ENCODE results near the gene LRRC4B.
"Not testable (repeated sequence)": the region's sequence is repeated elsewhere in the genome, so short reads cannot be mapped to it uniquely, and the experiment has no call there.

DNA sequence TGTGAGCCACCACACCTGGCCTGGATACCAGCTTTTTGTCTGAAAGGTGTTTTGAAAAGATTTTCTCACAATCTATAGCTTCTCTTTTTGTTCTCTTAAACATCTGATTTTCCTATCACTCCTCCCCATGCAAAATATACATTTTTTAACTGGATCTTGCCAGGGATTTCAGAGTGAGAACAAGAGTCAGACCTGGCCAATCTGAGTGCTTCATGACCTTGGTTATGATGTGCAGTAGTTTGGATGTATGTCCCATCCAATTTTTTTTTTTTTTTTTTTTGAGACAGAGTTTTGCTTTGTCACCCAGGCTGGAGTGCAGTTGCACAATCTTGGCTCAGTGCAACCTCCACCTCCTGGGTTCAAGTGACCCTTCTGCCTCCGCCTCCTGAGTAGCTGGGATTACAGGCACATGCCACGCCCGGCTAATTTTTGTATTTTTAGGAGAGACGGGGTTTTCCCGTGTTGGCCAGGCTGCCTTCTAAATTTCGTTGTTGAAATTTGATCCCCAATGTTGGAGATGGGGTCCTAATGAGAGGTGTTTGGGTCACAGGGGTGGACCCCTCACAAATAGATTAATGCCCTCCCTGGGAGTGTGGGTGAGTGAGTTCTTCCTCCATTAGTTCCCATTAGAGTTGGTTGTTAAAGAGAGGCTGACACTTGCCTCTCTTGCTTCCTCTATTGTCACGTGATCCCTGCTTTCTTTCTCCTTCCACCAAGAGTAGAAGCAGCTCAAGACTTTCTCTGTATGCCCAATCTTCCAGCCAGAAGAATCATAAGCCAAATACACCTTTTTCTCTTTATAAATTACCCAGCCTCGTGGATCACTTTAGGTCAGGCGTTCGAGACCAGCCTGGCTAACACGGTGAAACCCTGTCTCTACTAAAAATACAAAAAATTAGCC lies 44.5 kb upstream of the LRRC4B start:
- TF ChIP-seq POLR2A (IDR thresholded peaks at IDR 0.05) = not testable (repeated sequence)
- TF ChIP-seq, protein P1, sequence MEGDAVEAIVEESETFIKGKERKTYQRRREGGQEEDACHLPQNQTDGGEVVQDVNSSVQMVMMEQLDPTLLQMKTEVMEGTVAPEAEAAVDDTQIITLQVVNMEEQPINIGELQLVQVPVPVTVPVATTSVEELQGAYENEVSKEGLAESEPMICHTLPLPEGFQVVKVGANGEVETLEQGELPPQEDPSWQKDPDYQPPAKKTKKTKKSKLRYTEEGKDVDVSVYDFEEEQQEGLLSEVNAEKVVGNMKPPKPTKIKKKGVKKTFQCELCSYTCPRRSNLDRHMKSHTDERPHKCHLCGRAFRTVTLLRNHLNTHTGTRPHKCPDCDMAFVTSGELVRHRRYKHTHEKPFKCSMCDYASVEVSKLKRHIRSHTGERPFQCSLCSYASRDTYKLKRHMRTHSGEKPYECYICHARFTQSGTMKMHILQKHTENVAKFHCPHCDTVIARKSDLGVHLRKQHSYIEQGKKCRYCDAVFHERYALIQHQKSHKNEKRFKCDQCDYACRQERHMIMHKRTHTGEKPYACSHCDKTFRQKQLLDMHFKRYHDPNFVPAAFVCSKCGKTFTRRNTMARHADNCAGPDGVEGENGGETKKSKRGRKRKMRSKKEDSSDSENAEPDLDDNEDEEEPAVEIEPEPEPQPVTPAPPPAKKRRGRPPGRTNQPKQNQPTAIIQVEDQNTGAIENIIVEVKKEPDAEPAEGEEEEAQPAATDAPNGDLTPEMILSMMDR (IDR thresholded peaks at IDR 0.05) = not testable (repeated sequence)

Measured in thyroid gland (tissue), 4 donors.